ENCODE data around the gene HSPA1A. TPM values are rescaled to one million over a fixed set of nuclear protein-coding genes. Genes with fewer than 3 reads are reported as not detected.
"Not testable (repeated sequence)": the region's sequence is repeated elsewhere in the genome, so short reads cannot be mapped to it uniquely, and the experiment has no call there.

HSPA1A gene
- total and polyA plus RNA-seq, 2 donors (not counting 1 experiment from before 2014, with no cell fraction given), result 66.3 to 70.0 TPM

DNA sequence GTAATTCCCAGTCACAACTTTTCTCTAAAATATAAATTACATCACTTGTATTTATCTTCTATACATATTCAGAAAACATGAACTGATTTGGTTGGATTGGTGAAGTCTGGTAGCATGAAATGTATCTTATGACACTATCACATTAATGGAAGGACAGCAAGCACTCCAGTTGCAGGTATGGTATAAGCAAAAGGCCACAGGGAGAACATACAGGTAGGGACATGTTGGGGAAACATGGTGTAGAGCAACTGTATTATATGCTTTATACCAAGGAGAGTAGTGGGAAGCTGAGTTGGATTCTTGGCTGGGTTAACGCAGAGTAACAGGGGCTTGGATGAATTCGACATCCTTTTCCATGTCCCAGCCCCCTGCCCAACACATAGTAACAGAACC lies 18.4 kb upstream of the HSPA1A start:
- Histone ChIP-seq H3K79me2 (ENCODE audit: control insufficient read depth, insufficient read depth, low read length) (peaks cover 20% of the 10 kb centered on the region), H3K27me3 (ENCODE audit: control insufficient read depth, insufficient read depth, low read length) (no peaks in the 10 kb centered on the region), H3K27ac (ENCODE audit: insufficient read depth, low read length) (no peak overlapping the region)

DNA sequence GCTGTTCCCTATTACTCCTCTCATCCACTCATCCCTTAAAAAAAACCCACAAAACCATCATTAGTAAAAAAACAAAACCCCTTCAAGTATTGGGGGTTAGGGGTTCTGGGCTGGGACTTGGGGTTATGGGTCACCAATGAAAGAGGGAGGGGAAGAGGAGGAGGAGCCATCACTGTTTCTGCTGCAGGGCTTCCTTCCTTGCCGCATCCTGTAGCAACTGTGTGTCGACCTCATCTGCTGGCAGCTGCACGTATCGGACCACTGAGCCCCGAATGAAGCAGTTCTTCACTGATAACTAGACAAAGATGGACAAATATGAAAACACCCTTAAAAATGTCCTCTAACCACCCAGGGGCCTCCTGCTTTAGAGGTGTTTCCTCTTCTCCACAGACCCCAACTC lies 17.8 kb upstream of the HSPA1A start:
- no peak overlapping the region for H3K9ac ChIP-seq (ENCODE audit: insufficient read depth, low read length)
- H3K4me1 ChIP-seq (ENCODE audit: control insufficient read depth, extremely low read depth, insufficient read depth, low read length), result no peaks in the 10 kb centered on the region
- H3K9me3 ChIP-seq (ENCODE audit: control insufficient read depth, insufficient read depth, low read depth, low read length), result no peaks in the 10 kb centered on the region
- no peaks in the 10 kb centered on the region for H3K27me3 ChIP-seq (ENCODE audit: control insufficient read depth, insufficient read depth, low read length)
- no peak overlapping the region for H3K4me3 ChIP-seq (replicated peaks in 1 of 4; ENCODE audit: control extremely low read depth in 1 of 4, insufficient read depth in 1 of 4, low read depth in 3 of 4, low read length in 4 of 4)
- DNase-seq (ENCODE audit: low read depth in 2 of 2), result no peak
- no peak overlapping the region for H2AFZ ChIP-seq (ENCODE audit: low read length)
- H3K79me2 ChIP-seq (ENCODE audit: control insufficient read depth, insufficient read depth, low read length), result peaks cover 20% of the 10 kb centered on the region
- H3K4me2 ChIP-seq (ENCODE audit: extremely low read depth, insufficient read depth, low read length), result no peak overlapping the region
- H3K36me3 ChIP-seq (ENCODE audit: control insufficient read depth, insufficient read depth, low read length), result no peaks in the 10 kb centered on the region
- no peak for TF ChIP-seq EZH2 (IDR thresholded peaks at IDR 0.05; ENCODE audit: low read length, missing control alignments)
- TF ChIP-seq, protein P1, sequence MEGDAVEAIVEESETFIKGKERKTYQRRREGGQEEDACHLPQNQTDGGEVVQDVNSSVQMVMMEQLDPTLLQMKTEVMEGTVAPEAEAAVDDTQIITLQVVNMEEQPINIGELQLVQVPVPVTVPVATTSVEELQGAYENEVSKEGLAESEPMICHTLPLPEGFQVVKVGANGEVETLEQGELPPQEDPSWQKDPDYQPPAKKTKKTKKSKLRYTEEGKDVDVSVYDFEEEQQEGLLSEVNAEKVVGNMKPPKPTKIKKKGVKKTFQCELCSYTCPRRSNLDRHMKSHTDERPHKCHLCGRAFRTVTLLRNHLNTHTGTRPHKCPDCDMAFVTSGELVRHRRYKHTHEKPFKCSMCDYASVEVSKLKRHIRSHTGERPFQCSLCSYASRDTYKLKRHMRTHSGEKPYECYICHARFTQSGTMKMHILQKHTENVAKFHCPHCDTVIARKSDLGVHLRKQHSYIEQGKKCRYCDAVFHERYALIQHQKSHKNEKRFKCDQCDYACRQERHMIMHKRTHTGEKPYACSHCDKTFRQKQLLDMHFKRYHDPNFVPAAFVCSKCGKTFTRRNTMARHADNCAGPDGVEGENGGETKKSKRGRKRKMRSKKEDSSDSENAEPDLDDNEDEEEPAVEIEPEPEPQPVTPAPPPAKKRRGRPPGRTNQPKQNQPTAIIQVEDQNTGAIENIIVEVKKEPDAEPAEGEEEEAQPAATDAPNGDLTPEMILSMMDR (conservative IDR thresholded peaks at IDR 0.05 in 1 of 2, IDR thresholded peaks at IDR 0.05 in 1 of 2; ENCODE audit: low read depth in 1 of 2, low read length in 2 of 2), result no peak
- no peak overlapping the region for H3K27ac ChIP-seq (ENCODE audit: insufficient read depth, low read length)
- no peaks in the 10 kb centered on the region for H4K20me1 ChIP-seq (ENCODE audit: control insufficient read depth, extremely low read depth, insufficient read depth, low read length)

More for the DNA sequence above, 18.4 kb upstream of the HSPA1A start:
- DNase-seq (ENCODE audit: low read depth in 2 of 2), result no peak
- Histone ChIP-seq H2AFZ (ENCODE audit: low read length) (no peak overlapping the region), H4K20me1 (ENCODE audit: control insufficient read depth, extremely low read depth, insufficient read depth, low read length) (no peaks in the 10 kb centered on the region), H3K4me1 (ENCODE audit: control insufficient read depth, extremely low read depth, insufficient read depth, low read length) (no peaks in the 10 kb centered on the region), H3K36me3 (ENCODE audit: control insufficient read depth, insufficient read depth, low read length) (peaks cover under 1% of the 10 kb centered on the region), H3K4me2 (ENCODE audit: extremely low read depth, insufficient read depth, low read length) (no peak overlapping the region), H3K9me3 (ENCODE audit: control insufficient read depth, insufficient read depth, low read depth, low read length) (no peaks in the 10 kb centered on the region), H3K9ac (ENCODE audit: insufficient read depth, low read length) (no peak overlapping the region), H3K4me3 (replicated peaks in 1 of 4; ENCODE audit: control extremely low read depth in 1 of 4, insufficient read depth in 1 of 4, low read depth in 3 of 4, low read length in 4 of 4) (no peak overlapping the region)
- TF ChIP-seq, protein P1 (conservative IDR thresholded peaks at IDR 0.05 in 1 of 2, IDR thresholded peaks at IDR 0.05 in 1 of 2; ENCODE audit: low read depth in 1 of 2, low read length in 2 of 2), result no peak
- TF ChIP-seq EZH2 (IDR thresholded peaks at IDR 0.05; ENCODE audit: low read length, missing control alignments), result no peak

DNA sequence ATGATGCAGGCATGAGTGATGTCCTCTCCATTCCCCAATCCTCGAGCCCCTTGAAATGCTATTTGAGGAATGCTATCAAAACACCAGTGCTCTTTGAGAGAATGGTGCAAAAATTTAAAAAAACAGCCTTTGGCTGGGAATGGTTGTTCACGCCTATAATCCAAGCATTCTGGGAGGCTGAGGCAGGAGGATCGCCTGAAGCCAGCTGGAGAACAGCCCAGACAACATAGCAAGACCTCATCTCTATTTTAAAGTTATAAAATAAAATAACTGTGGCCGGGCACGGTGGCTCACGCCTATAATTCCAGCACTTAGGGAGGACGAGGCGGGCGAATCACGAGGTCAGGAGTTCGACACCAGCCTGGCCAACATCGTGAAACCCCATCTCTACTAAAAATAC lies 15.6 kb upstream of the HSPA1A start:
- no peak overlapping the region for H3K27ac ChIP-seq (ENCODE audit: insufficient read depth, low read length)
- H3K27me3 ChIP-seq (ENCODE audit: control insufficient read depth, insufficient read depth, low read length), result no peaks in the 10 kb centered on the region
- no peak overlapping the region for H3K4me2 ChIP-seq (ENCODE audit: extremely low read depth, insufficient read depth, low read length)
- no peaks in the 10 kb centered on the region for H3K36me3 ChIP-seq (ENCODE audit: control insufficient read depth, insufficient read depth, low read length)
- H3K9me3 ChIP-seq (ENCODE audit: control insufficient read depth, insufficient read depth, low read depth, low read length), result no peaks in the 10 kb centered on the region
- H3K9ac ChIP-seq (ENCODE audit: insufficient read depth, low read length), result no peak overlapping the region
- no peaks in the 10 kb centered on the region for H4K20me1 ChIP-seq (ENCODE audit: control insufficient read depth, extremely low read depth, insufficient read depth, low read length)
- peaks cover 6% of the 10 kb centered on the region for H3K79me2 ChIP-seq (ENCODE audit: control insufficient read depth, insufficient read depth, low read length)
- no peaks in the 10 kb centered on the region for H3K4me1 ChIP-seq (ENCODE audit: control insufficient read depth, extremely low read depth, insufficient read depth, low read length)
- H3K4me3 ChIP-seq (replicated peaks in 1 of 4; ENCODE audit: control extremely low read depth in 1 of 4, insufficient read depth in 1 of 4, low read depth in 3 of 4, low read length in 4 of 4), result no peak overlapping the region
- peak in 1 of 2 donors; percentile 45 for DNase-seq (ENCODE audit: low read depth in 2 of 2)
- no peak overlapping the region for H2AFZ ChIP-seq (ENCODE audit: low read length)
- TF ChIP-seq, protein P1 (conservative IDR thresholded peaks at IDR 0.05 in 1 of 2, IDR thresholded peaks at IDR 0.05 in 1 of 2; ENCODE audit: low read depth in 1 of 2, low read length in 2 of 2), result no peak
- TF ChIP-seq EZH2 (IDR thresholded peaks at IDR 0.05; ENCODE audit: low read length, missing control alignments), result no peak

DNA sequence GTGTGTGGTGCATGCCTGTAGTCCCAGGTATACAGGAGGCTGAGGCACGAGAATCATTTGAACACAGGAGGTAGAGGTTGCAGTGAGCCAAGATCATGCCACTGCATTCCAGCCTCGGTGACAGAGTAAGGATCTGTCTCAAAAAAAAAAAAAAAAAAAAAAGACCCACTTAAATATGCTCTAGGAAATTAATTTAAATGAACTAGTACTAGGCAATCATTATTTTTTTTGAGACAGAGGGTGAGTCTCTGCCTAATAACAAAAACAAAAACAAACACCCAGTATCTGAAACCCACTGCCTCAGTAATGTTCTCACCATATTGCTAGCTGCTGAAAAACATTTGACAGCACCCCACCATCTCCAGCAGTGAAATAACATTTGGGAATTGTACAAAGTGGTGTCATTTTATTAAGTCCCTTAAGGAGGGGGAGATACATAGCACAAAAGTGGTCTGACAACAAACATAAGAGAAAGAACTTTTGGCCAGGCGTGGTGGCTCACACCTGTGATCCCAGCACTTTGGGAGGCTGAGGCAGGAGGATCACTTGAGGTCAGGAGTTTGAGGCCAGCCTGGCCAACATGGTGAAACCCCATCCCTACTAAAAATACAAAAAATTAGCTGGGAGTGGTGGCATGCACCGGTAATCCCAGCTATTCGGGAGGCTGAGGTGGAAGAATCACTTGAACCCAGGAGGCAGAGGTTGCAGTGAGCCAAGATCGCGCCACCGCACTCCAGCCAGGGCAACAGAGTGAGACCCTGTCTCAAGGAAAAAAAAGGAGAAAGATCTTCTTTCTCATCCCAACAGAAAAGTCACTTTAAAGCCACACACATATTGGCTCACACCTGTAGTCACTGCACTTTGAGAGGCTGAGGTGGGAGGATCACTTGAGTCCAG lies 14.1 kb upstream of the HSPA1A start:
- not testable (repeated sequence) for H3K79me2 ChIP-seq (ENCODE audit: control insufficient read depth, insufficient read depth, low read length); H3K4me1 ChIP-seq (ENCODE audit: control insufficient read depth, extremely low read depth, insufficient read depth, low read length); H3K27me3 ChIP-seq (ENCODE audit: control insufficient read depth, insufficient read depth, low read length); H2AFZ ChIP-seq (ENCODE audit: low read length); H3K4me2 ChIP-seq (ENCODE audit: extremely low read depth, insufficient read depth, low read length); H3K9me3 ChIP-seq (ENCODE audit: control insufficient read depth, insufficient read depth, low read depth, low read length); H4K20me1 ChIP-seq (ENCODE audit: control insufficient read depth, extremely low read depth, insufficient read depth, low read length); H3K36me3 ChIP-seq (ENCODE audit: control insufficient read depth, insufficient read depth, low read length); H3K27ac ChIP-seq (ENCODE audit: insufficient read depth, low read length); DNase-seq (ENCODE audit: low read depth in 2 of 2); H3K4me3 ChIP-seq (replicated peaks in 1 of 4; ENCODE audit: control extremely low read depth in 1 of 4, insufficient read depth in 1 of 4, low read depth in 3 of 4, low read length in 4 of 4); H3K9ac ChIP-seq (ENCODE audit: insufficient read depth, low read length)
